GDM1 (cell line): ENCODE data around the gene DRGX.

Source experiments
- DNase-seq: peaks from one replicate; lab custom pipeline; 2025; lab: John Stamatoyannopoulos, UW

DRGX gene

DNA sequence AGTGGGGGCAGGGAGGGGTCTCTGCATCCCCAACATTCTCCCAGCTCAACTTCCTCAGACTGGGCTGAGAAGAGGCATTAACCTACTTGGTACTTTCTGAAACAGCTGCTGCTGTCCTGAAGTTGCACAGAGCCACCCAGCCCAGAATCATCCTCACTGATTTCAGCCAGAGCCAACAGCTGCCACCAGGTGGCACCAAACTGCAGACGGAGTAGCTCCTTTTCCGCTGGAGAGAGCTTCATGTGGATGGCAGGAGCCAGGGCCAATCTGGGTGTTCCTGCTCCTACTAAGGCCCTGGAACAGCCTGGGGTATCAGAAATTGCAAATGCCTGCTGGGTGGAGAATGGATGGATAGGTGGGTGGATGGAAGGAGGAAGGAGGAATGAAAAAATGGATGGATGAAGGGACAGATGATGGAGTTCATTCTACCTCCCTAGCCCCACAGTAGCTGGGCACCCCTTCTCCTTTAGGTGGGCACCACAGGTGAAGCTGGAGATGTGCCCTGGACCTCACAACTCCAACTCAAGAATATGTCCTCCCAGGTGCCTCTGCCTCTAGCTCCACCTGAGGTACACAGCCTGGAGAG is 11.8 kb upstream of the DRGX start:
- DNase-seq = peak; percentile 41

DNA sequence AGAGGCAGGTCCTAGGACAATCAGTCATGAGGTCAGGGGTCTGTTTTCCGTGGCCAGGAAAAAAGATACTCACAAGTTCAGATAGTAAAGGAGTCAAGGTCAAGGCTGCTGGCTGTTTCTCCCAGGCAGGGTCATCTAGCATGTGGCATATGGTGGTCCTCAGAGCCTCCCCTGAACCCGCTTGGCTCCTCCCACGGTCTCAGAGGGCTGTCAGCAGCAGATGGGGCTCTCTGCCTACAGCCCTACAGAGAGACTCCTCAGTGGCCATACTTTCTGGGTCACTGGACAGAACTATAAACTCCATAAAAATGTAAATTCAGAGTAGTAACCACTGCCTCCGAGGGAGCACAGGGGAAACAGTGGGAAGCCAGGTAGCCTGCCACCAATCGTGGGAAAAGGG is 11.3 kb upstream of the DRGX start:
- DNase-seq = no peak

DNA sequence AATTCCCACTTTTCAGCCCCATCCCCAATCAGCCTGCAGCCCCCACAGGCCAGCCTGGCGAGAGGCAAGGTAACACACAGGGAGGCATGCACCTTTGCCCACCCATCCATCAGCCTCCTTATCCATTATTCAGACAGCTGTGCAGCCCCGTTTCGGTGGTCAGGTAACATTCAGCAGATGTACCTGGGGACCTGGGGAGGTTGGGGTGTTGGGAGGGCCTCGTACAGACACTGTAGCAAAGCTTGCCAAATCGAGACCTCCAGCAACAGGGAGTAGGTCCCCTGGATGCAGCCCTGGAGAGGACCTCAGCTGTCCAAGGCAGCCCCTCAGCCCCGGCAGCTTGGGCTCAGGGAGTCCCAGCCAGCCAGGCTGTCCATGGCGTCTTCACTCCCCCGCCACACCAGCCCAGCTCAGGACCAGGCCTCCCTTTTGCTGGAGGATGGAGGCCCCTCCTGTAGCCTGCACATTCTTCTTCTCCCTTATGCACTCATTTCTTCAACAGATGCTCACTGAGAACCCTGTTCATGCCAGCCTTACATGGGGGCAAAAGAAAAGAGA is 8.5 kb upstream of the DRGX start:
- no peak for DNase-seq

DNA sequence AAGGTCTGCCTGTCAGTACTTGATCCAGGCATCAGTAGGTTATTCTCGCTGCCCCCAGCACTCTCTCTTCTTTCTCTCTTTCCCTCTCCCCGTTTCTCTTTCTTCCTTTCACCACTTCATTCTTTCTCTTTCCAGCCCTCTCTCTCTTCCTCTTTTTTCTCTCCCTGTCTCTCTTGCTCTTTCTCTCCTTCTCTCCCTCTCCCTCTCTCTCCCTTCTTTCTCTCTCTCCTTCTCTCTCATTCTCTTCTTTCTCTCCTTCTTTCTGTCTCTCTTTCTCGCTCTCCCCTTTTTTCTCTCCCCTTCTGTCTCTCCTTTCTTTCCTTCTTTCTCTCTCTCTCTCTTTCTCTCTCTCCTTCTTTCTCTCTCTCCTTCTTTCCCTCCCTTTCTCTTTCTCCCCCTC is 7.5 kb upstream of the DRGX start:
- no peak for DNase-seq

DNA sequence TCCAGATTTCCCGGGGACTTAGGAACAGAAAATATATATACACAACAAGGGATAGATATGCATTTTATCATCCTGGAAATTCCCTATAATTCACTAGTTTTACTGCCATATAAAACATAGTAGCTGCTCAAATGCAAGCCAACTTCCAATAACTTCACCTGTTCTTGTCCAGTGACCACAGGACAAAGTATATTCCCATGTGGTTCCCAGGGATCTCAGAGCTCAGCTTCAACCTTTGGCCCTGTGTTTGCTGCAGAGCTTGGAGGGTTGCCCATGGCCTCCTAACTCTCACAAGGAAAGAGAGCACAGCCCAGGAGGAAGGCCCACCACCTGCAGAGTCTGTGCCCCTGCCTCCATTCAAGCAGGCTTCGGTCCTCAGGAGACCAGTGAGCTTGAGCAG is 4.5 kb upstream of the DRGX start:
- no peak for DNase-seq

DNA sequence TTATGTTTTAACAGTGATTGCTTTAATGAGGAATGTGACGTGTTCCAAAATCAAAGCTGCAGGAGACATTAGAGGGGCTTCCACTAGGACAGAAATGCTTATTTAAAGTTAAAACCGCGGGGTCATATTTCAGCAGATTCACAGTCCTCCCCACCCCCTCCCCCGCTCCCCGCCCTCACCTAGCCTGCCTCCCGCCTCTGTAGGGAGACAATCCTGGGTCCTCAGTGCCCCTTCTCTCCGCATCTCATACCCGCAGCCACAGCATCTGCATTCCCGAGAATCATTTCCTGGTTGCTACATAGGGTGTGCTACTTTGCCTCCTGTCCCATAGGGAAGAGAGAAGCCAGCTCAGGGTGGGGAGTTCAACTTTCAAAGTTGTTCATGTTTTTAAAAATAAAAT is 3.1 kb upstream of the DRGX start:
- DNase-seq = no peak

DNA sequence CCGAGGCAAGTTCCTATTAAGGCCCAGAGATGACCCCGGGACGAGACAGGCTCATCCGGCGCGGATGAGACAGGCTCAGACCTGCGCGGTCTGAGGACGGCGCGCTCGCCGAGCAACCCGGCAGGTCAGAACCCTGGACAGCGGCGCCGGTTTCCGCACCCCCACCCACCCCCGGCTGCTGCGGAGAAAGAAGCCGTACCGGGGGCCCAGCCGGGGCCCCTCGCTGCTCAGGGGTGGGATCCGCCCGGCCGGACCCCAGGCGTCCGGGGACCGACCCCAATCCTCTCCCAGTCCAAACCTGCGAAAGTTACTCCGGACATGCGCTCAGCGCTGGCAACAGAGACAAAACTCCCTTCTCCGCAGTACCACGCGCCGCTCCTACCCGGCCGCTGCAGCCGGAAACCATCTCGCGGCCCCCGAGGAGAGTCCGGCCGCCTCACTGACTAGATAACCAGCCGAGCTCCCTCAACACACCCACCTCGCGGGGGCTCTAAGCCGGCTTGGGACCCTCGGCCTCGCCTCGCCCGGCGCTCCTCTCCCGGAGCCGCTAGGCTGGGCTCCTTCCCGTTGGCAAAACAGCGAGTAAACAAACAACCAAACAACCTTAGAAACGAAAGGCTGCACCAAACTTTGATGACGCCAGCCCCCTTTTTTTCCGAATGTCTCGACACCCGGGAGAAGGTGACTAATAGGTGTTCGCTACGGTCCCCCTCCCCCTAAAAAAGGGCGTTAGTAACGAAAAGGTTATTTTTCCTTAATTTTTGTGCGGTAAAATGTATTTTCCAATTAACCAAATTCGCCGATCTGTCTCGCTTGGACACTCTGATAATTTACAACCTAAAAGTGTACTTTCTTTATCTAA is 2.3 kb upstream of the DRGX start:
- no peak for DNase-seq

DNA sequence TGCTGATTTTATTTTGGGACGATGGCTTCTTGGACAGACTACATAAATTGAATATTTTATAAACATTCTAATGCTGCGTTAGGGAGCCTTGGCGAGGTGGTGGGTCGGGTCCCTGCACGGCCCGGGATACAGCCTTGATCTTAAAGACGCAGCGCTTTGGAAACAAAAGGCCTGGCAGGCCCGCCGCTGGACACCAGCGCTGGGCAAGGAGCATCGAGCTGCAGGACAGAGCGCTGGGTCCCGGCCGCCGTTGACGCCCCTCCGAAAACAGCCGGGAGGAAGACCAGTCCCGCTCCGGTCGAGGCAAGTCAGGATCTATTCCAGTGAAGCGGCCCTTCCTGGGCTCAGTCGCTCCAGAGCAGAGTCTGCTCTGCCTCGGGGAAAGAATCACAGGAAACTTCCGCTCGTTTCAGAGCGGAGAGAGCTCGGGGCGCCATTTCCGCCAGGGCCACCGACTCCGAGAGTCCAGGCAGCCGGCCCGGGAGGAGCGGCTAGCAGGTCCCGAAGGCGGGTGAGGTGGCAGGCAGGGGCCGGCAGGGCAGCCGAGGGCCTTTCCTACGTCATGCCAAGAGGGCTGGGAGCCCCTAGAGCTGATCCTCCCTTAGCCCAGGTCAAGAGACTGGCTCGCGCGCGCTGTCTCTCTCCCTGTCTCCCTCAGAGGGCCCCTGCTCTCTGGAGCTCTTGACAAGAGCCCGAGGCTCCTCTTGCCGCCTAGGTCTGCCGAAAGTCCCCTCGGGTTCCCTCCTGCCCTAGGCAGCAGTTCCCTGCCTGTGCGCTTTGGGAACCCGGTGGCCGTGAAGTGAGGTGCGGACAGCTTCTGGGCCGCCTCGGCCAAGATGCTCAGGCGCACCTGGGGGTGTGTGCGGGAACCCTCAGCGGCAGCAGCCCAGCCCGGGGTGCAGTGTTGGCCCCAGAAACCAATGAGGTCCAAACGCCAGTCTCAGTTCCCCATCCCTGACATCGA is 1.4 kb upstream of the DRGX start:
- no peak for DNase-seq

DNA sequence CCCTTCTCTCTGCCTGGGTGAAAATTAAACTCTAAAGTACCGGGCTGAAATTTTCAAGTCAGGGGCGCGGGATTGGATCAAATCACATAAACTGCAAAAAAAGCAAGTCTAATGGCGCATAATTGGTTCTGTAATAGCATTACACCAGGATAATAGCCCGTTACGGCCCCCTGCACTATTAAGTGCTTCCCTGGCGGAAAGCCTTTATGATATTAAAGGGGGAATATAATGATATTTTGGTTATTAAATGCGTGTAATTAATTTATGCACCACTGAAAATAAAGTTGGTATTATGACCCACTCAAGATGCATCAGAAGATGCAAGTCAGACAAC is 744 bp upstream of the DRGX start:
- DNase-seq = no peak

DNA sequence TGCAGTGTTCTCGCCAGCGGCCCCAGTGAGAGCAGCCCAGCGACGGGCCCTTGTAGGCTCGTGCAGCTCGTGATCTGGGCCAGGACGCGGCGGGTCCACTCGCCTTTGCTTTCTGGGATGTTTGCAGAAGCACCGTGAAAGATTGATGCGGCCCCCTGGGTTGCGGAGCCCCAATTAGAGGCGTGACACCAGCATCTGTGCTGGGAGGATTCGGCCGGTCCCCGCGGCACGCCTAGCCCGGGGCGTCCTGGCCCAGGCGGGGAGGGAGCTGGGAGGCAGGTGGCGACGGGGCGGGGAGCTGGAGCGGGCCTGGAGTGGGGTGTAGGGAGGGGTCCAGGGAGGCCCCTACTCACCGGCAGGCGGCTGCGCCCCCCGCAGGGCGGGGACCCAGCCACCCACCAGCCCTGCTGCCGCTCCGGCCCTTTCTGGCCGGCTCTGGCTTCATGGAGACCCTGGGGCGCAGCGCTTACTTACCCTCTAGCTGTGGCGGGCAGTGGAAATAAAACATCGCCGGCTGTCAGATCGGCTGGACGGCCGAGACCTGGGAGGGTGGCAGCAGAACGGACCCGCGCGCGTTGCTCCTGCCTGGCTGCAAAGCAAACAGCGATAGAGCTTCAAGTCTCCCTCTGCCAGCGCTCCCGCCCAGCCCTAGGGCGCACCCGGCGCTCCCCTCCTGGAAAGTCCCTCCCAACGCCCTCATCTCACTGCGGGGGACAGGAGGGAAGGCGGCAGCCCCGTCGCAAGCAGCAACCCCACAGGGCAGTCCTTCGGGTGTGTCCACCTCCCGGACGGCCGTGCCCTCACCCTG is 752 bp downstream of the DRGX start:
- no peak for DNase-seq

DNA sequence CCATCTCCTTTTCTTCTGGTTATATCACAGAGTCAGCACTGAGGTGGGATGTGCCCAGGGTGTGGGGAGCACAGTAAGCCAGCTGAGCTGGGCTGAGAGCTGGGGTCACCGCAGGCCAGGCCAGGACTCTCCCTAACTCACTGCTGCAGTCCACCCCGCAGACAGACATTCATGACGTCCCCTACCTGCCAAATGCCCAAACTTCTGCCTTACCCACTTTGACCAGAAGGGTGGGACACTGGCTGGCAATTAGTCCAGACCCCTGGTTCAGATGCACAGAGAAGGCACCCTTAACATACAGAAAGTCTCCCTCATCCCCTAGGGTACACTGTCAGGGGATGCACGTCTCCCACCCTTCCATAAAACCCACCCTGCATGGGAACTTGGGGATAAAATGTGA is 2.1 kb downstream of the DRGX start:
- DNase-seq = no peak

DNA sequence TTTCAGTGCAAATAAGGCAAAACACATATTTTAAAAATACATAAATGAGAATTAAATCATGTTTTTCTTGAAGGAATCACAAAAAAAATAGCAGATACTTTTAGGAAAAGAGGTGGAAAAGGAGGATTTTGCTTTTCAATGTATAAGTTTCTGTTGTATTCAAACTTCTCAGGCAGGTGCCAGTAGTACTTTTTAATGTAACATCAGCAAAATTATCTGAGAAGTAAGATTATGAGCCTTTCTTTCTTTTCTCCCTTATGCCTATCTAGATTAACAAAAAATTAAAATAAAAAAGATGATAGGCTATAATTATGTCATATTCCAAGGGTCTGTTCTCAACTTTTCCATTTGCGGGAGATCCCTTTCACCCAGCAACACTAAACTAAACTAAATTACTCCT is 2.6 kb downstream of the DRGX start:
- DNase-seq = no peak

DNA sequence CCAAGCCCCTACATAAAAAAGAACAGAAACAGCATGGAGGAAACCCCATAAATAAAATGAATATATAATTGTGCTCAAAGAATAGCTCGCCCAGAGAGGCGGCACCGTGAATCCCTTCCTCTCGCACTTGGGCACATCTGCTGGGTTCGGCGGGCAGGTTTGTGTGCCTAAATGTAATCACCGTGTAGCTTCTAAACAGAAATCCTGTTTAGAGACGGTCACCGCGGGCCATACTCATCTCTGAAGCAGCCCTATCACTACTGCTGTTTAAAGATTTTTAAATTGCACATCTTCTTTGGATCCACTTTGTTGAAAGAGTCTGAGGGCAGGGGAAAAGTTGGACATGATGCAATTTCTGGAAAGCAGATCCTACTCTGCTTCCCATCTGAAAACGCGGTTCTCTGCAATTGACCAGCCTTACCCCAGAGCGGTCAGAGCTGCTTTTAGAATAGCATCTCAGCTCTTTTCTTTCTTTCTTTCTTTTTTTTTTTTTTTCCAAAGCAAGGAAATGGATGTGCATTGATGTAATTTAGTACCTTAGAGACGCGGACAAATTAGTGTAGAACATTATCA is 6.4 kb downstream of the DRGX start:
- no peak for DNase-seq

DNA sequence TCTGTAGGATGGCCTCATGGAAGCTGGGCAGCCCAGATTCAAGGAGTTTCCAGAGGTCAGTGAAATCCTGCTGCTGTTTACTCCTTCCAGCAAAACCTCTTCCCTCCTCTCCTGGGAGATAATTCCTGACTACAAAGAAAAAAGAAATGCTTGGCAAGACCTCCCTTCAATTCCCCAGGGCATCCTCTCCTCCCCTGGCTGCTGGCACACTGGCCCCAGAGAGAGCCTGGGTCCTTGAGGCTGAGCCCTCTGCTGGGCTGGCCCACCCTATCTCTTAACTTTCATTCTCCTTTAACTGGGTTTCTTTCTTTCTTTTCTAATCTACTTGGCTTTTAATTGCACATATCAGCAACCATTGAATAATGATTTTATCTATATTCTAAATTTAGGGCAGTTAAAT is 7.7 kb downstream of the DRGX start:
- DNase-seq = no peak

DNA sequence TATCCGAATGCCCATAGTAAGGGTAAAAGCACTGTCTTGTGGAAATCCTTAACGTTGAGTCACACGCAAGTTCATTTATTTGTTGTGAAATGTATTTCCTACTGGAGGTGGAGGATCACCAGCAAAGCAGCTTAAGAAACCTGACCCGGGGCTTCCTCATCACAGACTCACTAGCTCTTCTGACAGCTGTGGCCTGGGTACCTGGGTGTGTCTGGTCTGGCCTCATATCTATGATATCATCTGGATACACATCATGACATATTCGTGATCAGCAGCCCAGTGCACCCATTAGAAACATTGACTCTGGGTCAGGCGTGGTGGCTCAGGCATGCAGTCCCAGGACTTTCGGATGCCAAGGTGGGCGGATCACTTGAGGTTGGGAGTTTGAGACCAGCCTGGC is 8.8 kb downstream of the DRGX start:
- no peak for DNase-seq

DNA sequence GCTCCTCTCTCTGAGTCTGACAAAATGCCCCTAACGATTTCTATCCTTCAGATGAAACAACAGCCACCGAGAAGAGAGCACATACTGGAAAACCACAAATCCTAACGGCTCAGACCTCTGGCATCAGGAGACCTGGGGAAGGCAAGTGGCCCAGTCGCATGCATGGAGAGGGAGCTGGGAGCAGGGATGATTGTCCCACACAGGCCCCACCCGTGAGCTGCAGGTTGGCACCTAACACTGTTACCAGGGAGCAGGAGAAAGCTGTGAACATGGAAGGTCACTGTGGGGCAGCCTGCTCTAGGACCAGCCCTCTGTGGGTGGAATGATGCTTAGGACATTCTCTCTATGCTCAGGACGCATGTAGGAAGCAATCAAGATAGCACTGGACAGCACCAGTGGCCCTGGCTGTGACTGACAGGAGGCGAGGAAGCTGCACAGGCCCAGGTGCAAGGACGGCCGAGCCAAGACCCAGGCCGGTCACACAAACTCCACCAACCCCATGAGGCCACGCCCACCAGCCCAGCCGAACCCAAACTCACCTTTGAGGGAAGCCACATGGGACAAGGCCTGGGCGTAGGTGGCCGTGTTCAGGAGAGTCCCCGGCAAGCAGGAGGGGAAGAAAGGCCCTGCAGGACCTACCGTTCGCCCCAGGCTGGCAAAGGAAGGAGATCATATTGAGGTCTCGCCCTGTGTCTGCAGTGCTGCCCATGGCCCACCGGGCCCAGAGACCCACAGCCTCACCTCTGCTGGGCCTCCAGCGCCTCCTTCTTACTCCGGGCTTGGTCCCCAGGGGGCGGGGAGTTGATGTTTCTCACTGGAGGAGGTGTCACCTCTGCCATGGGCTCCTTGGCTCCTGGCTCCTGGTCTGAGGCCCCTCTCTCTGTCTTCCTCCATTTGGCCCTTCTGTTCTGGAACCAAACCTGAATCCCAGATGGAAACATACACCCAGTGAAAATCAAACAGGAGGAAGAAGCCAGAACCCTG is 9.7 kb downstream of the DRGX start:
- DNase-seq = no peak

DNA sequence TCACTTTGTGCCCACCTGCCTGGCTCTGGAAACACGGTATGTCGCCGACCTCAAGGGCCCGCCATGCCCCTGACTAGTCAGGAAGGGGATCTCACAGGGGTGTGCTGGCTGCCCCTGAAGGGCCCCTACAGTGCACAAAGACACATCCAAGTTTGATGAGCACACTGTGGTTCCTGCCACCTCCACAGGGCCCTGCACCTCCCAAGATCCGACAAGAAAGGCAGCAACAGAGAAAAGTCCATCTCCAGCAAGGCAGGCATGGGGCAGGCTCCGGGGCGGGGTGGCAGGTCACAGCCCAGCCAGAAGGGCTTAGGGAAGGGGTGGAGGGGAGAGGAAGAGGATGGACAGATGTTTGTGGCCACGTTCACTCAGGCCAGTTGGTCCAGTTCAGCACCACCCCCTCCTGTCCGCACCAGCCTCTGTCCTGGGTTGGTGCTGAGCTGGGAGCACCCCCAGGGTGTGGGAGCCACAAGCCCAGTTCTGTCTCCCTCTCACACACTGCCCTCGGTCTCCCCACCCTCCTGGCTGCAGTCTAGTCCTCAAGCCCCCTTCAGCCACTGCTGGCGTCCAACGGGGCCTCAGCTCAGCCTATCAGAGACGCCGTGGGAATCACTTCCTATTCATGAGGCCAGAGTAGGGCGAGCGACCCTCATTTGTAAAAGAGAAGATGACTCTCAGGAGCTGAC is 11.5 kb downstream of the DRGX start:
- no peak for DNase-seq

DNA sequence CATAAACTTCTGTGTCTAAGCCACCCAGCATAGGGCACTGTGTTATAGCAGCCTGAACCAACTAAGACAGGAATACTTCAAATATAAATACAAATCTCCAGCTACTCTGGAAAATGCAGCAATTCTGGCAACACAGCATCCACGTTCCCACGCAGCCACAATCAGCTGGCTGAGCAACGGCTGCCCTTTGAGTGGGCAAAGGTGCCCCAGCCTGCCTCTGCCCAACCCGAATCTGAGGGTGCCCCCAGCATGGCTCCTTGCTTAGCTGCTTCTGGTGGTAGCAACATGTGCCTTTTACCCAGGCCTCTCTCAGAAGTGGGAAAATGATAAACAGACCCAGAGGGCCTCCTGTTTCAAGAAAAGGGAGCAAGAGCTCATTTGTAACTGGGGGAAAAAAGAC is 12.0 kb downstream of the DRGX start:
- DNase-seq = no peak

DNA sequence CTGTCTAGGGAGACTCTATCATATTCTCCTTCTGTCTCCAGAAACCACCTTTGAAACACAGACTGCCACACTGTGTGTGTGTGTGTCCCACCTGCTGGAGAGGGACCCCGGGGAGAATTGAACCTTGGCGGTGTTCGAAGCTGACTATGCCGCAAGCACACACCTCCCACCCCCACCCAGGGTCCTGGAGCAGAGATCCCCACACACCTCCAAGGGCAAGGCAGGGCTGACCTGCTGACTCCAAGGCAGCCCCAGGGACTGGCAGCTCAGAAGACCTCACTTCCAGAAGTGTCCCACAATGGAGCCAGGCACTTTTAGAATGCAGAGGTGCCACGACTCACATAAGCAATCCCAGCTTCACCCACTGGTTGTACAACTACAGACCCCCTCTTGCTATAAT is 13.1 kb downstream of the DRGX start:
- no peak for DNase-seq

DNA sequence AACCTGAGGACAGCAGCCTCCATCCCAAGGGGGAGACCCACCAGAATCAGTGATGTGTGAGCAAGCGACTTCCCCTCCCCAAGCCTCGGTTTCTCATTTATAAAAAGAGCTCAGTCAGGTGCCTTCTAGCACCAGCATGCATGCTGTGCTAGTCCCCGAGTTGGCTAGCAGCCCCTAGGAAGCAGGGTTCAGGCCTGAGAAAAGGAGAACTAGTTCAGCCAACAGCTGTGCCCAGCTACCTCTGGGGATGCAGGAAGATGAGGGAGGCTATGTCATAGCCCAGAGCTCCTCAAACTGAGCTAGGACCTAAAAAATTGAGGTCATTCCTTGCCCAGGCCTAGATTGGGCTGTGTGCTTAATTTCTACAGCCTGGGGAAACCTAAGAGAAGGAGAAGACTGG is 13.7 kb downstream of the DRGX start:
- DNase-seq = no peak
